Thyroid gland (tissue), 4 donors: ENCODE measurements around the gene C6orf132. TPM values are rescaled to one million over a fixed set of nuclear protein-coding genes. Genes with fewer than 3 reads are reported as not detected.

ENCODE experiments used
- DNase-seq, 2 donors: peaks; one replicate each; pipeline ENCODE4 v3.0.0-alpha.2; 2019
- H3K27ac ChIP-seq, 3 donors: fragments of 200-600 bp; sonication (generic); 1 replicate in 2 of 3; 2 replicates in 1 of 3; pipeline ENCODE4 v1.5.1; 2016 to 2019; ENCODE audit warnings: mild to moderate bottlenecking in 1 of 3, moderate library complexity in 1 of 3
- H3K27me3 ChIP-seq: fragments of 200-600 bp; sonication (generic); one replicate; pipeline ENCODE4 v1.5.1; 2019
- H3K36me3 ChIP-seq, 2 donors: fragments of 200-600 bp; sonication (generic); one replicate each; pipeline ENCODE4 v1.5.1; 2016 to 2019
- H3K4me1 ChIP-seq, 2 donors: fragments of 200-600 bp; sonication (generic); one replicate each; pipeline ENCODE4 v1.5.1; 2017 to 2019
- H3K4me3 ChIP-seq, 3 donors: fragments of 200-600 bp; sonication (generic); replicated peaks in 1 of 3; 1 replicate in 2 of 3; 2 replicates in 1 of 3; pipeline ENCODE4 v1.5.1; 2016; ENCODE audit warnings: mild to moderate bottlenecking in 1 of 3
- H3K9me3 ChIP-seq: fragments of 200-600 bp; sonication (generic); one replicate; pipeline ENCODE4 v1.5.1; 2017
- CTCF ChIP-seq, 6 experiments: fragments of 200-600 bp in 3 of 6; fragments of 450-650 bp in 3 of 6; sonication (generic) in 3 of 6; IDR thresholded peaks; one replicate each; pipeline ENCODE4 v1.5.1; 2016 to 2019; ENCODE audit warnings: antibody characterized with exemption in 6 of 6, mild to moderate bottlenecking in 2 of 6, inconsistent platforms in 1 of 6, moderate library complexity in 1 of 6
- POLR2A ChIP-seq, 2 donors: fragments of 450-650 bp; IDR thresholded peaks; one replicate each; pipeline ENCODE4 v1.6.1; 2017; ENCODE audit warnings: antibody characterized with exemption in 2 of 2, mild to moderate bottlenecking in 2 of 2, moderate library complexity in 1 of 2
- WGBS, 2 donors: methylation state at CpG; one replicate each; pipeline ENCODE4 v1.1.5; 2017; 5-methylcytosine and 5-hydroxymethylcytosine counted together
- intact Hi-C: fragments of 100-400 bp; cut with DNase I; formaldehyde crosslinking; loops from one replicate; pipeline ENCODE4 v1.15.1; 2023
- total RNA-seq, 4 donors: library from RNA; depleted of rRNA; stranded (reverse); fragments of >200 nt; gene quantifications; one replicate each; pipeline ENCODE4 v1.2.3, GENCODE V29; 2016

C6orf132 gene
- total RNA-seq, 4 donors from 2014 or later, result 14.8 to 34.3 (median 30.6) TPM

GRCh38 chr6:42075159-42075838, 67.1 kb downstream of the C6orf132 start:
- peak; percentile 94 to 97 for DNase-seq
- Histone ChIP-seq H3K27me3 (no peaks in the 10 kb centered on the region), H3K36me3 (peaks cover 24 to 33% of the 10 kb centered on the region in 2 donors), H3K9me3 (no peaks in the 10 kb centered on the region), H3K4me3 (no peak overlapping the region), H3K4me1 (peaks cover 15% of the 10 kb centered on the region in 2 donors), H3K27ac (peak overlapping the region; percentile 73 to 78 (median 77))
- 15 to 22% methylated on average over 6 to 7 of the region's 7 CpGs for WGBS, 2 donors
- intact Hi-C loops, result loop anchor here (5.0 kb wide), 2 partner anchors 87 to 137 kb away; no protein-coding TSS in a partner anchor
- TF ChIP-seq CTCF (IDR thresholded peaks at IDR 0.05) (peak; percentile 54 to 98 (median 90)), POLR2A (IDR thresholded peaks at IDR 0.05) (no peak)

DNA sequence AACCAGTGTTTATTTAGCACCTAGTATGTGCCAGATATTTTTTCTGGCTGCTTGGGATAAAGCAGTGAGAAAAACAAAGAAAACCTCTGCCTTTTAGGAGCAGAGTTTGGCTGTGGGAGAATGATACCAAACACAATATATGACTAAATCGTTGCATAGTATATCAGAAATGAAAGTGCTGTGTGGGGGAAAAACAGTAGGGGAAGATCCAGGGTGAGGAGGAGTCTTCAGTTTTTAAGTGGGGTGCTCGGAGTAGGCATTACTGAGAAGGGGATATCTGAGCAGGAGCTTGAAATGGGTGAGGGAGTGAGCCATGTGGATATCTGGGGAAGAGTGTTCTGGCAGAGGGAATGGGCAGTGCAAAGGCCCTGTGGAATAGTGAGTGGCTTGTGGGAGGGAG, 69.1 kb downstream of the C6orf132 start:
- H3K4me3 ChIP-seq, result no peak overlapping the region
- H3K4me1 ChIP-seq, result peaks cover 15% of the 10 kb centered on the region in 2 donors
- WGBS, 2 donors, result 84 to 96% methylated on average over 2 of the region's 2 CpGs
- no peak for DNase-seq
- peaks cover 38 to 52% of the 10 kb centered on the region in 2 donors for H3K36me3 ChIP-seq
- no peaks in the 10 kb centered on the region for H3K9me3 ChIP-seq
- TF ChIP-seq CTCF (IDR thresholded peaks at IDR 0.05), result no peak
- no peak for TF ChIP-seq POLR2A (IDR thresholded peaks at IDR 0.05)
- peak overlapping the region in 2 of 3 donors; percentile 22 to 73 for H3K27ac ChIP-seq
- no peaks in the 10 kb centered on the region for H3K27me3 ChIP-seq
- intact Hi-C loops, result no loop called here

DNA sequence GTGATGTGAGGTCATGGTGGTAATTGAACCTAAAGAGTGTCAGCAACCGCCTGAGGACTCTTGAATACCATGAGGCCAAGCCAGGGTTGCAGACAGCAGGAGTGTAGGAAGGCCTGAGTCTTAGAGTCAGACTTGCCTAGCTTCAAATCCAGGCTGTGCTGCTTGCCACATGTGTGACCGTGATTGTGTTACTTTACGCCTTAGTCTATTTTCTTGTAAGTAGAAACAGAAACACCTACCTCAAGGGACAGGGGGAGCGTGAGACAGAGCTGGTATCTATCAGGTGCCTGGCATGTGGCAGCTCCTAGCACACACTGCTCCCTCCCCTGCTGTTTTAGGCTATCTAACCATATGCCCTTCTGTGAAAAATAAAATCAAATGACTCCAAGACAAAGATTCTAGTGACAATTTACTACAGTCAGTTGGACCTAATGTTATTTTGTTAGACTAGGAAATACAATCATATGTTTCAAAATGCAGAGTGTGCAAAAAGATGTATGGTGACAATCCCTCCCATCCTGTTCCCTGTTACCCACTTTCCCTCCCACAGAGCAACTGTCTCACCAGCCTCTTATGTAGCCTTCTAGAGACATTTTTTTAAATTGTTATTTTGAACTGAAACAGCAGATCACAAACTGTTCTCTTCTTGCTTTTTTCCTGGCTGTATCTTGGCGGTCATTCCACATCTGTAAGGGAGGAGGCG, 70.4 kb downstream of the C6orf132 start:
- peaks cover 15% of the 10 kb centered on the region in 2 donors for H3K4me1 ChIP-seq
- no peak overlapping the region for H3K4me3 ChIP-seq
- DNase-seq, result no peak
- H3K27ac ChIP-seq, result no peak overlapping the region
- peaks cover 39 to 58% of the 10 kb centered on the region in 2 donors for H3K36me3 ChIP-seq
- WGBS, 2 donors, result 70 to 75% methylated on average over 6 of the region's 6 CpGs
- TF ChIP-seq POLR2A (IDR thresholded peaks at IDR 0.05) (no peak), CTCF (IDR thresholded peaks at IDR 0.05) (no peak)
- H3K27me3 ChIP-seq, result no peaks in the 10 kb centered on the region
- intact Hi-C loops, result no loop called here
- H3K9me3 ChIP-seq, result no peaks in the 10 kb centered on the region

- Histone ChIP-seq H3K36me3 (peaks cover 66 to 77% of the 10 kb centered on the region in 2 donors), H3K27ac (no peak overlapping the region), H3K9me3 (no peaks in the 10 kb centered on the region), H3K27me3 (no peaks in the 10 kb centered on the region), H3K4me3 (no peak overlapping the region), H3K4me1 (no peaks in the 10 kb centered on the region)
- WGBS, 2 donors, result 93 to 95% methylated on average over 5 of the region's 5 CpGs
- DNase-seq, result no peak
- no peak for TF ChIP-seq CTCF (IDR thresholded peaks at IDR 0.05)
- intact Hi-C loops, result no loop called here
Measured at GRCh38 chr6:42068872-42069522, 73.4 kb downstream of the C6orf132 start.
